GM19240 (cell line): Measurements from ENCODE around the gene RALGPS1.

Experiments used
- DNase-seq: peaks from one replicate; pipeline ENCODE4 v3.0.0; 2011; ENCODE audit warnings: low spot score; ENCODE audit not compliant: insufficient read length

The RALGPS1 gene, protein sequence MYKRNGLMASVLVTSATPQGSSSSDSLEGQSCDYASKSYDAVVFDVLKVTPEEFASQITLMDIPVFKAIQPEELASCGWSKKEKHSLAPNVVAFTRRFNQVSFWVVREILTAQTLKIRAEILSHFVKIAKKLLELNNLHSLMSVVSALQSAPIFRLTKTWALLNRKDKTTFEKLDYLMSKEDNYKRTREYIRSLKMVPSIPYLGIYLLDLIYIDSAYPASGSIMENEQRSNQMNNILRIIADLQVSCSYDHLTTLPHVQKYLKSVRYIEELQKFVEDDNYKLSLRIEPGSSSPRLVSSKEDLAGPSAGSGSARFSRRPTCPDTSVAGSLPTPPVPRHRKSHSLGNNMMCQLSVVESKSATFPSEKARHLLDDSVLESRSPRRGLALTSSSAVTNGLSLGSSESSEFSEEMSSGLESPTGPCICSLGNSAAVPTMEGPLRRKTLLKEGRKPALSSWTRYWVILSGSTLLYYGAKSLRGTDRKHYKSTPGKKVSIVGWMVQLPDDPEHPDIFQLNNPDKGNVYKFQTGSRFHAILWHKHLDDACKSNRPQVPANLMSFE

DNA sequence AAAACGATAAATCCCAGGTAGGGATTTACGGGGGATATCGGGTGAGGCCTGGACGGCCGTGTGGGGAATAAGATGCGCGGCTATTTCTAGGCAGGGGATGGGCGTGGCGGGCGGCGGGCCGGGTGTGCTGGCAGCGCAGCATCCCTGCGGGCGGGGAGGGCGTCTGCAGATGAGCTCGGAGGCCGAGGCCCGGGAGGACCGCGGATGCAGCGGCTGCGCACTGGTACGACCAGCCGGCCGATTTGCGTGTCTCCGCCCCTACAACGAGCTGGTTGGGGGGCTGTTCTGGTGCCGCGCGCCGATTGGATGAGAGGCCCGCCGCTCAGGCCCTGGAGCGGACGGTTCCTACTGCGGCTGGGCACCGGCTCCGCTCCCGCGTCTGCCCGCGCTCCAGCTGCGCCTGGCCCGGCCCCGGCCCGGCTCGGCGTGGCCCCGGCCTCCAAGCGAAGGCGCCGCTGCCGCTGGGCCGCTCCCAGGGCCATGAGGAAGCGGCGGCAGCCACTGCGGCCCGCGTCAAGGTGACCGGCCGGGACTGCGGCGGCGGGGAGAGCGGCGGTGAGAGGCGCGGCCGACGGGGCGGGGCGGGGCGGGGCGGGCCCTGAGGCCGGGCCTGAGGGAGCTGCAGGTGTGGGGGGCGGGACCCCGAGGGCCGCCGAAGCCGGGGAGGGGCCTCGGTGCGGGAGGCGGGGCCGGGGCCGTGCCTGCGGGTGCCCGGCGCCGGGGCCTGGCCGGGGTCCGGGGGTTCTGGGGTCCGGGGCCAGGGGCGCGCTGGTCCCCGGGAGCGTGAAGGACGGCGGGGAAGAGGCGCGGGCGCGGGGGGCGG is at the start of gene RALGPS1:
Gene RALGPS1, plus strand, starts transcription at position 325 of the 823 bp plus-strand sequence. CDS start 47,508 bp downstream, outside the sequence.
- DNase-seq = peak; percentile 98

GRCh38 chr9:126869368-126869767 is 45.2 kb upstream of the RALGPS1 start:
- DNase-seq = no peak

DNA sequence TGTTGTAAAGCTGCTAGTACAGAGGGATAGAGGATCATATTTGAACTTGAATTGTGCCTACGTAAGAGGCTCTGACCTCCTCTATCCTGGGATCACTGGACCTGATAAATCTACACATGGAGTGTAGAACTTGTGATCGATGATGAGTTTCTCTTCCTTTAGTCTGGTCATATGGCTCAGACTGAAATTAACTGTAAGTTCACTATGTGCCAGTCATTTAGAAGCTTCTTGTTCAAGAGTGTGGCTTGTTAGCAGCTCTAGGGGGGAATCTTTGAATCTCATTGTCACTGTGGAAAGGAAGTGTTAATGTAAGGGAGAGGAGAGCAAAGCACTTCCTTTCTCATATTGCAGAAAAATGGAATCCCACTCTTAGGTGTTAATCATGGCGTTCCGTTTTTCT is 42.1 kb upstream of the RALGPS1 start:
- DNase-seq = no peak

DNA sequence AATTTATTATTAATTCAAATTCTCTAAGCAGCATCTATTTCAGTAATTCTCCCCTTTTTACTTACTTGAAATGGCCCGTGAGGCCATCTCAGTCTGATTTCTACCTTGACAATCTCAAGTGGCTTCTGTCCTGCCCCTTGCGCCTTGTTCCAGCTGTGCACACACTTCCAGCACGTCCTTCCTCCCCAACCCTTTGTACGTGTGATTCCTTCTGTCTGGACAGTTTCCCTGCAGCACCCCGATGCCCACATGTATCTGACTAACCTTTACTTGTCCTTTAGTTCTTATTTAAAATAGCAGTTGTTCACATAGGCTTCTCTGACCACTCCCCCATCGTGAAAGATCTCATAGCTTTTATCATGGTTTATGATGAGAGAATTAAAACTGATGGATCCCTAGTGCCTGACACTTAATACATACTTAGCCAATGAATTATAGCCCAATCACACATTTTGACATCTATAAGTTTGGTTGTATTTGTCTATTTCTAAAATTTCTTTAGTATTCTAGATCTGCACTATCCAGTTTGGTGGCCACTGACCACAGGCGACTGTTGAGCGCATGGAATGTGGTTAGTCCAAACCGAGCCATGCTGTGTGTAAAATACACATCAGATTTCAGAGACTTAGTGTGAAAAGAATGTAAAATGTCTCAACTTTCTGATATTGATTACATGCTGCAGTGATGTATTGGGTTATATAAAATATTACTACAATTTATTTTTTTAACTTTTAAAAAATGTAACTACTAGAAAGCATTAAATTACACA is 39.9 kb upstream of the RALGPS1 start:
- no peak for DNase-seq

- DNase-seq = no peak
Measured at GRCh38 chr9:126875756-126876510, 38.6 kb upstream of the RALGPS1 start.

DNA sequence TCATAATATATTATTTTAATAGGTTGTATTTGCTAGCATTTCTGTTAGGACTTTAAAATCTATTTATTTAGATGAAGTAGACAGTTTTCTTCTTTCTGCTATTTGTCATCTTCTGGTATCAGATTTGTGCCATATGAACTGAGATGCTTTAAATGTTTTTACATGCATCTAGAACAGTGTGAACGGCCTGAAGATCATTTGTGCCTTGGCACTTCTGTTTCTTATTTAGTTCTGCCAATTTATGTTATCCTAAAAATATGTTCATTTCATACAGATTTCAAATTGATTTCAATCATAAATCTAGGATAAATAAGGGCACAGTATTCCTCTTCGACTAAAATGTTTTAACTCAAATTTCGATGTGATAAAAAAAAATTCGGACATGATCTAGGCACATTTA is 38.1 kb upstream of the RALGPS1 start:
- DNase-seq = no peak

DNA sequence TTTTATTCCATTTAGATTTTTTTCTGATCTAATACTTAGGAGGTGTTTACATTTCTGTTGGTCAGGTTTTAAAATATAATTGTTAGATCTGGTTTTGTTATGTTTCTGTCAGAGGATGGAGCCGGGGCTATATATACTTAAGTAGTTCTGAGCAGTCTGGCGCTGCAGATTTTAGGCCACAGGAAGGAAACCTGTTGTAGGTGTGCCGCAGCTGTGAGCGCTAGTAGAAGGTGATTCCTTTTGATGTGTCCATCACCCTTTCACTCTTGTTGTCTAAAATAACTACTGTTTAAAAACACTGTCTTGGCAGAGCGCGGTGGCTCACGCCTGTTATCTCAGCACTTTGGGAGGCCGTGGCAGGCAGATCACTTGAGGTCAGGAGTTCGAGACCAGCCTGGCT is 37.2 kb upstream of the RALGPS1 start:
- no peak for DNase-seq

DNA sequence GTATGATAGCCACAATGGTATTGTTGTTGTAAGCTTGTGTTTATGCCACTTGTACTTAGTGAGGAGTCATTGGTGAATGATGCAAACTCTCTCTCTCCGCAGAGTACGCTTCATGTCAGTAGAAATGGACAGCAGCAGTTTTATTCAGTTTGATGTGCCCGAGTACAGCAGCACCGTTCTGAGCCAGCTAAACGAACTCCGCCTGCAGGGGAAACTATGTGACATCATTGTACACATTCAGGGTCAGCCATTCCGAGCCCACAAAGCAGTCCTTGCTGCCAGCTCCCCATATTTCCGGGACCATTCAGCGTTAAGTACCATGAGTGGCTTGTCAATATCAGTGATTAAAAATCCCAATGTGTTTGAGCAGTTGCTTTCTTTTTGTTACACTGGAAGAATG is 35.3 kb upstream of the RALGPS1 start:
- no peak for DNase-seq

- no peak for DNase-seq
Measured at GRCh38 chr9:126880226-126880946, 34.2 kb upstream of the RALGPS1 start.

- no peak for DNase-seq
Measured at GRCh38 chr9:126880947-126881332, 33.6 kb upstream of the RALGPS1 start.

DNA sequence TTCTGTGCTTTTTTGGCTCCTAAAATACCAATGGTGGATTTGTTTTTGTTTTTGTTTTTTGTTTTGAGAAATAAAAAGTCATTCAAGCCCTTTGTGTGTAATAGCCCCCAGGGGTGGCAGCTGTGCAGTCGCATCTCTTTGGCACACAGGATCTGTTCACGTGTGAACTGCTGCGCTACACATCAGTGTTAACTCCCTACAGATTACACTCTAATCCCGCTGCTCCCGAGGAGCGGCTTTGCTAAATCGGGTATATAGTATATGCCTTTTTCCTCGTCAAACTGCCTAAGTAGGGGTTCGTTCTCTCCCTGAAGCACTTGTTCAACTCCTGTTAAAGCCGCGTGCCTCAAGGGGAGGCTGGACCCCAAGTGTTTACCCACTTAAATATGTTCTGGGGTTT is 31.8 kb upstream of the RALGPS1 start:
- no peak for DNase-seq

DNA sequence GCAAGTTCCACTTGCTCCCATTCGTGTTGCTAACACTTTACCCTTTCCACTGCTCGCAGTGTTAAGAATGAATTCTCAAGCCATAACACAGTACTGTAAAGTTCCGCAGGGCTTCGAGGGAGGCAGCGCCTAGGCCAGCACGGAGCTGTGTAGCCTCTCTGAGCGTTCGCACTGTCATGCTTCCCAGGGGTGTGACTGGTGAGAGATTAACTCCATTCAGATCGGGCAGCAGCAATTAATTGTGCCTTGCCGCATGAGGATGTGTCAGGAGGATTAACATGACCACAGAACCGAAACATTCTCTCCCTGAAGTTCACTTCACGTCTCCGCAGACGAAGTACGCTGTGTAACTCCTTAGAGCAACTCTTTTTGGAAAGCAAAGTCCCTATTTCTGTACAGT is 30.9 kb upstream of the RALGPS1 start:
- DNase-seq = no peak

DNA sequence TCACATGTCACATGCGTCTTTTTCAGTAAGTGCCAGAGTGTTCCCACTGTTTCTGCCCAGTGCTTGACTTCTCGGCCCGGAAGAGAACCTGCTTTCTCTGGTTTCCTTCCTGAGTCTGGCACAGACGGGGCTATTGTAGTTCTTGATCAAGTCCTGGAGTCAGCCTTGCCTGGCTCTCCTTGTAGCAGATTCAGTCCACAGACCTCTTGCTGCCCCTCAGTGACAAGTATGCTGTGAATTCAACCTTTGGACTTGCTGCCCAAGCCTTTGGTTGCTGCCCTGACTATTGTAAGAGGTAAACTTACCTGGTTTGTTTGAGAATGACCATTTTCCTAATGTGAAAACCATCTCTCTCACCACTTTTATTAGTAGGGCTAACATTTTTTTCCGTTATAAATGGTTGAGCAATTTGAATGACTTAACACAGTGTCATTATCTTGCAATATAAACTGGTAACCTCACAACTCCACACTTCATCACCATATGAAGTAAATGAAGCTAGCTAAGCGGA is 29.4 kb upstream of the RALGPS1 start:
- no peak for DNase-seq

- DNase-seq = no peak
Measured at GRCh38 chr9:126886034-126886822, 28.4 kb upstream of the RALGPS1 start.

DNA sequence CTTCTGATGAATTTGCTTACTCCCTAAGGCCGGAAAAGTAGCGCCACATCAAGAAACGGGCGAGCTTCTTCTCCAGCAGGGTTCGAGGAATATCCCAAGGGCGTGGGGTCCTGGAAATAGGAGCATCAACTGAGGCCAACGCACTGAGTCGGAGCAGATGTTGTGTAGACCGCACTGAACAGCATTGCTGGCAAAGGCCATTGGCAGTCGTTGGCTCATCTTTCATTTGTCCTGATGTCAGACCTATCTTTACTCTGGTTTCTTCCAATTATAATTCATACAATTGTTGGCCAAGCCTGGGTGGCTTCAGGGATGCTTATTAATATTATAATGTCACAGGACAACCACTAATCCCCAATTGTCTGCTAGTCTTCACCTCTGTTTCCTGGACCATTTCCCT is 27.7 kb upstream of the RALGPS1 start:
- DNase-seq = no peak

DNA sequence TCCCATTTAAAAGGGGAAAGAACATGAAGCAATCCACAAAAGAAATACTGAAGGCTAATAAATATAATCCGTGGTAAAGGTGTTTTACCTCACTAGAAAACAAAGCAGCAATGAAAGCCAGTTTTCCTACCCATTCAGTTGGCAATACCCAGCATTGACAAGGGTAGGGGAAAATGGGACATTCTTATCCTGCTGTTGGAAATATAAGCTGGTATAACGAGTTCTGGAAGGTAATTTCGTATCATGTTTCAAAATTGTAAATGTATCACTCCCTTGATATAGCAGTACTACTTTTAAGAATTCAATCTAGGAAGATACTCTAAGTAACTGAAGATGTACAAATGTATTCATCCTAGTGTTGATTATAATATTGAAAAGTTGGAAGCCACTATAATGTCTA is 22.9 kb upstream of the RALGPS1 start:
- DNase-seq = no peak

DNA sequence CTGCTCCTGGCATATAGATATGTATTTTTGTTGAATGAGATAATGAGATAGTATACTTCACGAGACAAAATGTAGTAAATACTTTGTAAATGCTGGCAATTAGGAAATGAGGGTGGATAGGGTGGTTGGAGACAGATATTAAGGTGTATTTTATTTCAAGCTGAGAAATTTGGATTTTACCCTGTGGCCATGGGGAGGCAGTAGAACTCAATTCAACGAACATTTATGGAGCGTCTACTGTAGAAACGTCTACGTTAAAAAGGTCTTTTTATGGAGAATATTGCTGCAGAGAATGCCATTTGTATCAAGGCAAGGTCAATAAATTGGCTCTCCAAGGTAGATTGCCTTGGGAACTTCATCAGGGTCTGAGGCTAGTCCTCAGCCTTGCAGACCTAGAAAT is 21.5 kb upstream of the RALGPS1 start:
- no peak for DNase-seq

DNA sequence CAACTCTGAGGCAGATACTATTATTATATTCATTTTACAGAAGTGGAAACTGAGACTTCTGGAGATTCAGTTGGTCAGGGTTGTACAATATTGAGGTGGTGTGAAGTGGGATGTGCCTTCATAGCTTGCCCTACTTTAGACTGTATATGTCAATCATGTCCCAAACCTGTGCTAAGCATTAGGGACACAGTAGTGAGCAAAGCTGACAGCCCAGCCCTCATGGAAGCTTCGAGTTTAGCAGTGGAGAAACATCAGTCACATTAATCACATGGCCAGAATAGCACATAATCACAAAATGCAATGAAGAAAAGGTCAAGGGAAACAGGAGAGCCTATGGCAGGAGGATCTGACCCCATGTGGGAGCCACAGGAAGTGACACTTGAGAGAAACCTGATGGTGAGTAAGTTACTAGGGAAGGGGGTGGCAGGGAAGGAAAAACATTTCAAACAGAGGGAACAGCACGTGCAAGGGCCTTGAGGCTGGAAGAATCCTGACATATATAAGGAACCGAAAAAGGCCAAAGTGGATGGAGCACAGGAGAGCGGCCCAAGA is 20.5 kb upstream of the RALGPS1 start:
- no peak for DNase-seq

DNA sequence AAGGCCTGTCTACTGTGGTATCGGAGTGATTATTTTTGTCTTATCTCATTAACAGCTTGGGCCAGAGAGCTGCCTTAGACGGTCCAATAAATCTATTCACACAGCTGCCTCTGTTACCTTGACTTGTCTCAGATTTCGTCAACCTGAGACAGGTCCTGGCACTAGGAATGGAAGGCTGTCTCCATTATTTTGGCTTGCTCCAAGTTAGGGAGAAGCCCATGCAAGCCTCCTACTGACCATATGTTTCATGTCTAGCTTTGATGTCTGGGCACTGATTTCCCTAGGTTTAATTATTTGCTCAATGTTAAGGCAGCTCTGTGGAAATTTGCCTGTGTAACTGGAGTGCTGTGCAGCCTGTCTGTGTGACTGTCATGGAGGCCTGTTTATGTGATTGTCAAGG is 12.4 kb upstream of the RALGPS1 start:
- DNase-seq = no peak
